HG03066 (cell line): ENCODE data around the gene HDLBP.
"Not testable (repeated sequence)": the region's sequence is repeated elsewhere in the genome, so short reads cannot be mapped to it uniquely, and the experiment has no call there.

Experiments used
- ATAC-seq: cut with Tn5 transposase; IDR thresholded peaks from one replicate; pipeline ENCODE4 v1.9.1; 2021; ENCODE audit warnings: low read depth; ENCODE audit not compliant: unreplicated experiment

The HDLBP gene

GRCh38 chr2:241200822-241201395 is 114.6 kb downstream of the HDLBP start:
- ATAC-seq, result no peak

GRCh38 chr2:241199897-241200821 is 115.3 kb downstream of the HDLBP start:
- ATAC-seq, result no peak

GRCh38 chr2:241199286-241199685 is 116.2 kb downstream of the HDLBP start:
- no peak for ATAC-seq

GRCh38 chr2:241198381-241199279 is 116.8 kb downstream of the HDLBP start:
- no peak for ATAC-seq

- no peak for ATAC-seq
These were observed 117.5 kb downstream of the HDLBP start for GRCh38 chr2:241197947-241198346.

GRCh38 chr2:241197246-241197645 is 118.2 kb downstream of the HDLBP start:
- not testable (repeated sequence) for ATAC-seq

- ATAC-seq, result no peak
These were observed 119.9 kb downstream of the HDLBP start for GRCh38 chr2:241195506-241196130.

GRCh38 chr2:241194811-241195210 is 120.7 kb downstream of the HDLBP start:
- ATAC-seq, result no peak

GRCh38 chr2:241193271-241193670 is 122.2 kb downstream of the HDLBP start:
- ATAC-seq, result no peak

- ATAC-seq, result no peak
These were observed 124.4 kb downstream of the HDLBP start for GRCh38 chr2:241191081-241191480.

GRCh38 chr2:241190291-241190981 is 125.0 kb downstream of the HDLBP start:
- no peak for ATAC-seq

GRCh38 chr2:241189856-241190201 is 125.6 kb downstream of the HDLBP start:
- ATAC-seq, result no peak

GRCh38 chr2:241189093-241189855 is 126.2 kb downstream of the HDLBP start:
- no peak for ATAC-seq

- ATAC-seq, result no peak
These were observed 126.9 kb downstream of the HDLBP start, which contains the start of gene ANO7 for GRCh38 chr2:241188361-241189092. Gene ANO7, plus strand, starts transcription at chr2:241188677. Its CDS starts 1,387 bp downstream, at chr2:241190064.

- no peak for ATAC-seq
These were observed 127.6 kb downstream of the HDLBP start for GRCh38 chr2:241187918-241188234.

GRCh38 chr2:241187101-241187917 is 128.2 kb downstream of the HDLBP start:
- ATAC-seq, result no peak

GRCh38 chr2:241185961-241186360 is 129.5 kb downstream of the HDLBP start:
- ATAC-seq, result no peak

- ATAC-seq, result no peak
These were observed 130.6 kb downstream of the HDLBP start for GRCh38 chr2:241184901-241185300.
